HG03060 (cell line): ENCODE results near the gene LRRC32.
"Not testable (repeated sequence)": the region's sequence is repeated elsewhere in the genome, so short reads cannot be mapped to it uniquely, and the experiment has no call there.

Experiments
- ATAC-seq: cut with Tn5 transposase; IDR thresholded peaks from one replicate; pipeline ENCODE4 v1.9.1; 2021; ENCODE audit warnings: low read depth, moderate number of reproducible peaks; ENCODE audit not compliant: unreplicated experiment

The LRRC32 gene

GRCh38 chr11:76653674-76654284, 16.8 kb downstream of the LRRC32 start:
- ATAC-seq, result no peak

- no peak for ATAC-seq
These were observed 17.4 kb downstream of the LRRC32 start for GRCh38 chr11:76653012-76653673.

DNA sequence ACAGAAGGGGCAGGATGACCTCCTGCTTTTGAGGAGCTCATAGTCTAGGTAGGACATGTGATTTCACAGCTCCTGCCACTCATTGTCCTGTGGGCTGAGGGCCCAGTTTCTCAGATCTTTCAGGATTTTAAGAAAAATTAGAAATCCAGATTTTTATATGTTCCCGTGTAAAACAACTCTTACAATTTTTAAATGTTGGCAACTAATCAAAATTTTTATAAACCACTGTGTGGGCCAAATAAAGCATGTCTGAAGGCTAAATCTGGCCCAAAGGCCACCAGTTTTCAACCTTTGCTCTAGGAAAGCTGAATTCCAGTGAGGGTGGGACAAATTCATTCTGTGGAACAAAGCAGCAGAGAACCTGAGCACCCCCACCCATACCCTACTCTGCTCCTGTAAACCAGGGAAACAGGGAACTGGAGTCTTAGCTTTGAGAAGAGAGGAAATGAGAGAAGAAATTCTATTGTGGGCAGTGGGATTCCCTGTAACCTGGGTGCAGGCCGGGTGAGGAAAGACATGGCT, 20.6 kb downstream of the LRRC32 start:
- ATAC-seq, result no peak

DNA sequence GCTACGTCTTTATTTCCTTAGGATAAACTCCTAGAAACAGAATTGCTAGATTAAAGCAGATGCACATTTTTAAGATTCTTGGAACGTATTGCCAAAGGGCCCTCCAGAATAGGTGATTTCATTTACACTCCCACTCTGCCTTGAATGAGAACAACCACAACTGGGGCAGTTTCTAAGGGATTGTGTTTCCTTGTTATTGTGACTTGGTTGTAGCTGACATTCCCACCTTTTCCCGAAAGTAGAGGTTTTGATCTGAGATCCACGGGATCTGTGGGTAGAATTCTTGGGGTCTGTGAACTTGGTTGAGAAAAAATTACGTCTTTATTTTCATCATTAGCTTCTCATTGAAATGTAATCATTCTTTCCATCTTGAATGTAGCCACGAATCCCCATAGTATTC, 21.5 kb downstream of the LRRC32 start:
- no peak for ATAC-seq

DNA sequence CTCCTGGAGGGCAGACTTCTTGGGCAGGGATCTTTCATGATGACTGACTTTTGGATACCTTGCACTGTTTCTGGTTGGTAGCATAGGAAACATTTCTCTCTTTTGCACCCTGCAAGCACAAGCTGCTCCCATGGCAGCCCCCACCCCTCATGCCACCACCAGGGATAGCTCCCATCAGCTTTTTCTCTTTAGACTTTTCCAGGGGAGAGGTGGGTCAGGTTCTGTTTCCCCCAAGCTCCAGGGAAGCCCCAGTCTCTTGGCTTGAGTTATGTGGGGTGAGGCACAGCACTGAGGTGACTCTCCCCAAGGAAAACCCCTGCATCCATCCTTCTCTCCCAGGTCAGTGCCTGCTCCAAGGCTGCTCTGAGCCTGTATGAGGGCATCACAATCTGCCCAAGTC, 22.5 kb downstream of the LRRC32 start:
- no peak for ATAC-seq

- ATAC-seq, result no peak
These were observed 23.5 kb downstream of the LRRC32 start for GRCh38 chr11:76646882-76647534.

- no peak for ATAC-seq
These were observed 26.0 kb downstream of the LRRC32 start for GRCh38 chr11:76644591-76644990.

GRCh38 chr11:76643711-76644110, 26.8 kb downstream of the LRRC32 start:
- not testable (repeated sequence) for ATAC-seq

- no peak for ATAC-seq
These were observed 28.2 kb downstream of the LRRC32 start for GRCh38 chr11:76642341-76642740.

GRCh38 chr11:76641905-76642304, 28.6 kb downstream of the LRRC32 start:
- ATAC-seq, result no peak

- ATAC-seq, result no peak
These were observed 30.0 kb downstream of the LRRC32 start for GRCh38 chr11:76640501-76640900.

DNA sequence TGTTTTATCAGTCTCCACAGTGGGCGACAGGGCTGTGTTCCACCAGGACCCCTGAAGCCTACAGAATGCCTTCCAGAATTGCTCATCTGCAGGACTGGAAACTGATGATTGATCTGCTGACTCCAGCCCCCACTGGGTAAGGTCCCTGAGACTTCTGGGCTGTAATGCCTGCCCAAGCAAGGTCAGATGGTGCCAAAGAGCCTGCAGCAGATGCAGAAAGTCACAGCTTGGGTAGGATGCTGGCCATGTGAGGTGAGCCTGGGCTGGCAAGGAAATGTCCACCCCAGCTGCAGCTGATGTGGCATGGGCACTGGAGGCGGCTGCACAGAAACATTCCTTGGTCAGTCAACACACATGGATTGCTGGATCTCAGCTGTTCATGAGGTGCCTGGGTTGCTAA, 30.9 kb downstream of the LRRC32 start:
- ATAC-seq, result no peak

- no peak for ATAC-seq
These were observed 32.0 kb downstream of the LRRC32 start for GRCh38 chr11:76638270-76639197.

DNA sequence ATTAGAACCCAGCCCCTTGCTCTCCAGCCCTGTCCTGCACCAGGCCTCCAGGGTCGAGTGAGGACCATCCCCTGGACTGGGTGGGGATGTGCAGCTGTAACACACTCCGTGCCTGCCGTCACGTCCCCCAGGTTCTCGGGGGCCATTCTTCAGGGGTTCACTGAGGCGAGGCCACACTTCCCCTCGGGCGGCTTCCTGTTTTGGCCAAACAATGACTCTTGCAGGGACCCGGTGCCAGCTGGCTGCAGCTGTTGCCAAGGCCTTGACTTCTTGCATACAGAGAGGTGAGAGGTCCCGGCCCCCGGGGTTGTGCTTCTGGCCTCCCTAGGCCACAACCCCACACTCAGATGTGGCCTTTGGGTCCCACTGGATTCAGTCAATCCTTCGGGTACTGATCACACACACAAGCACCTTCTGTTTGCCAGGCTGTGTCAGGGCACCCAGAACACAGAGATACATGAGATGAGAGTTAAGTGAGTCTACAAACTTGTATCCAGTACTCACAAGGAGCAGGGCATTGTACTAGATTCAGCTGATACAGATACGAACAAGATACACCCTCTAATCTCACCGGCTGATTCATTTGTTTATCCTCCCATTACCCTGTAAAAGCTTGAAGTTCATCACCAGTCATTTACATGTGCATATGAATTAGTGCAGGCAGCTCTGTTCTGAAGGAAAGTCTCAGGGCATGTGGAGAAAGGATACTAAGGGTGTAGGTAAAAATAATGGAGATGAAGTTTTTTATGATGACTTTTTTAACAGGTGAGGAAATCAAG, 32.9 kb downstream of the LRRC32 start:
- ATAC-seq, result peak; percentile 43

- ATAC-seq, result no peak
These were observed 33.6 kb downstream of the LRRC32 start for GRCh38 chr11:76636826-76637460.

DNA sequence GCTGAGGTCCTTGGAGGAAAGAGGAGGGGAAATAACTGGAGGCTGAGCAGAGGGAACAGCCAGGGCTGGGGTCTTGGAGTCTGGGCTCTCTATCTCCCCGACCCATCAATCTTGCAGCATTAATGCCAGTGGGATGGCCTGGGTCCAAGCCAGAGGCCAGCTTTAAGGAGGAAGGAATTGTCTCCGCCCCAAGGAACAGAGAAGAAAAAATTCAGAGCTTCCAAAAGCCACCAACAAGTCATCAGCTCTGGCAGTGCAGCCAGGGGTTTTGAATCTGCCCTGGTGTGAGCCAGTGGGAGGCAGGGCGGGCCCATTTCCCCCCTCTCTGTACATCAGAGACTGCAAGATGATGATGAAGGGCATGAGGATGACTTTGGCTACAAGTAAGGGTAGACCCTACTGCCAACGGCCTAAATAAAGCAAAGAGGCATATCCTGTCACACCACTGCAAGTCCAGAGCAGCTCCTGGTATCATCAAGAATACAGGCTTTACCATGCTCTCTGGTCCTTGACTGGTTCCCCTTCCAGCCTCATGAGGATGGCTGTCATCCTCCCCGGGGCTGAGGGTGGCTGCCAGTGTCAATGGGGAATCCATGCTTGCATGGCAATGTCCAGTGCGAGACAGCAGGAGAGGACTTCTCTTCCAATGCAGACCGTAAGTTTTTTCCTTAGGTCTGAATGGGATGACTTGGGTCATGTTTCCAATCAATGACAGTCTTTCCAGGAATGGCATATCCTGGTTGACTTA, 34.4 kb downstream of the LRRC32 start:
- ATAC-seq, result no peak

- ATAC-seq, result no peak
These were observed 35.7 kb downstream of the LRRC32 start for GRCh38 chr11:76634886-76635285.

DNA sequence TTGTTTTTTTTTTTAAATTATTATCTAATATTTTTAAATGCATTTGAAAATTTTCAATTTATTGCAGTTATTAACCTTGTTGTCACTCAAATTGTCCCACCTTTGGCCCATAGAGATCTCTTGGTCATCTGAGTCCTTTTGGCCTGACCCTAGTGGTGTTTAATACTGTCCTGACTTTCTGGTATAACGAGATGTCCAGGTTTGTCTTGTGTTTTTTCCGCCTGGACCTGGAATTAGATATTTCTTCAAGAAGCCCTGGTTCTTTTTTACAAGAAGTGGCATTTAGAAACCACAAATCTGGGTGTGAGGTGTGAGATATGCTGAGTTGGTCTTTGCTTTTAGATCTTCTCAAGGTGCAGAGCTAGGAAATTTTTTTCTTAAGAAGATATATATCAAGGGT, 38.1 kb downstream of the LRRC32 start:
- no peak for ATAC-seq
